CD14-positive monocyte (primary cell): ENCODE measurements around the gene SPATA22. TPM values are rescaled to one million over a fixed set of nuclear protein-coding genes. Genes with fewer than 3 reads are reported as not detected.
"Not testable (repeated sequence)": the region's sequence is repeated elsewhere in the genome, so short reads cannot be mapped to it uniquely, and the experiment has no call there.

ENCODE experiments used
- DNase-seq, 3 donors: peaks; one replicate each; pipeline ENCODE4 v3.0.0-alpha.2; 2011 to 2022
- H2AFZ ChIP-seq: 2 replicates; pipeline ENCODE4 v1.6.0; 2012; ENCODE audit warnings: mild to moderate bottlenecking, low read depth, low read length, inconsistent platforms; ENCODE audit not compliant: insufficient read depth, poor library complexity, severe bottlenecking
- H3K27ac ChIP-seq, 2 donors: 1 replicate in 1 of 2; 2 replicates in 1 of 2; pipeline ENCODE4 v1.5.1; 2012 to 2013; ENCODE audit warnings: low read length in 2 of 2, control low read depth in 1 of 2, inconsistent platforms in 1 of 2, low read depth in 1 of 2, mild to moderate bottlenecking in 1 of 2
- H3K27me3 ChIP-seq, 2 donors: one replicate each; pipeline versions ENCODE4 v1.6.0 to v1.6.1; 2011 to 2013; ENCODE audit warnings: low read length in 2 of 2; ENCODE audit not compliant: control insufficient read depth in 2 of 2, insufficient read depth in 2 of 2
- H3K36me3 ChIP-seq, 2 donors: replicated peaks in 1 of 2; 1 replicate in 1 of 2; 2 replicates in 1 of 2; pipeline versions ENCODE4 v1.5.1 to v1.6.1; 2012 to 2013; ENCODE audit warnings: low read length in 2 of 2, control low read depth in 1 of 2, inconsistent platforms in 1 of 2, mild to moderate bottlenecking in 1 of 2; ENCODE audit not compliant: insufficient read depth in 2 of 2, control insufficient read depth in 1 of 2
- H3K4me1 ChIP-seq, 2 donors: 1 replicate in 1 of 2; 2 replicates in 1 of 2; pipeline versions ENCODE4 v1.5.1 to v1.6.1; 2012 to 2013; ENCODE audit warnings: low read length in 2 of 2, control low read depth in 1 of 2, inconsistent platforms in 1 of 2, mild to moderate bottlenecking in 1 of 2, moderate library complexity in 1 of 2; ENCODE audit not compliant: insufficient read depth in 2 of 2, control insufficient read depth in 1 of 2
- H3K4me2 ChIP-seq: replicated peaks from 2 replicates; pipeline ENCODE3; 2012; ENCODE audit warnings: low read length, moderate library complexity, mild to moderate bottlenecking; ENCODE audit not compliant: poor library complexity, severe bottlenecking; ENCODE audit errors: extremely low read depth
- H3K4me3 ChIP-seq, 3 experiments: fragments of 200-600 bp in 1 of 3; sonication (generic) in 1 of 3; replicated peaks in 1 of 3; 1 replicate in 2 of 3; 2 replicates in 1 of 3; pipeline ENCODE4 v1.5.1; 2011 to 2013; ENCODE audit warnings: low read length in 3 of 3, mild to moderate bottlenecking in 3 of 3, control low read depth in 2 of 3, low read depth in 2 of 3, inconsistent platforms in 1 of 3, moderate library complexity in 1 of 3
- H3K79me2 ChIP-seq: 2 replicates; pipeline ENCODE4 v1.6.0; 2012; ENCODE audit warnings: mild to moderate bottlenecking, control low read depth, inconsistent platforms, low read length, moderate library complexity; ENCODE audit not compliant: insufficient read depth
- H3K9ac ChIP-seq: 2 replicates; pipeline ENCODE4 v1.6.0; 2017; ENCODE audit warnings: low read length, mild to moderate bottlenecking; ENCODE audit not compliant: insufficient read depth, poor library complexity, severe bottlenecking
- H3K9me3 ChIP-seq, 2 donors: replicated peaks in 1 of 2; 1 replicate in 1 of 2; 2 replicates in 1 of 2; pipeline versions ENCODE4 v1.5.1 to v1.6.1; 2012 to 2013; ENCODE audit warnings: low read length in 2 of 2, control low read depth in 1 of 2; ENCODE audit not compliant: control insufficient read depth in 1 of 2, insufficient read depth in 1 of 2
- H4K20me1 ChIP-seq: 2 replicates; pipeline ENCODE4 v1.6.0; 2012; ENCODE audit warnings: mild to moderate bottlenecking, low read length, control low read depth, moderate library complexity; ENCODE audit not compliant: insufficient read depth
- H3K27ac Mint-ChIP-seq, 7 donors: one replicate each; pipeline ENCODE4 v1.8.0; 2020; ENCODE audit warnings: mild to moderate bottlenecking in 7 of 7, mixed read lengths in 7 of 7, moderate library complexity in 6 of 7, inconsistent platforms in 2 of 7
- H3K27me3 Mint-ChIP-seq, 3 donors: one replicate each; pipeline ENCODE4 v1.8.0; 2021 to 2022; ENCODE audit warnings: low read depth in 3 of 3, mild to moderate bottlenecking in 3 of 3, mixed read lengths in 3 of 3, moderate library complexity in 3 of 3, inconsistent platforms in 1 of 3
- H3K36me3 Mint-ChIP-seq, 2 donors: one replicate each; pipeline ENCODE4 v1.8.0; 2020; ENCODE audit warnings: mixed read lengths in 2 of 2, inconsistent platforms in 1 of 2, mild to moderate bottlenecking in 1 of 2
- H3K4me1 Mint-ChIP-seq: one replicate; pipeline ENCODE4 v1.8.0; 2020; ENCODE audit warnings: mild to moderate bottlenecking, mixed read lengths
- H3K4me3 Mint-ChIP-seq, 2 donors: one replicate each; pipeline ENCODE4 v1.8.0; 2020; ENCODE audit warnings: mild to moderate bottlenecking in 2 of 2, mixed read lengths in 2 of 2, moderate library complexity in 1 of 2
- H3K9me3 Mint-ChIP-seq, 7 donors: one replicate each; pipeline ENCODE4 v1.8.0; 2020 to 2022; ENCODE audit warnings: mixed read lengths in 7 of 7, mild to moderate bottlenecking in 6 of 7, moderate library complexity in 6 of 7, inconsistent platforms in 2 of 7
- CTCF ChIP-seq: fragments of 200-600 bp; IDR thresholded peaks from one replicate; pipeline ENCODE4 v1.8.0; 2022; ENCODE audit warnings: antibody characterized with exemption, mild to moderate bottlenecking
- WGBS: methylation state at CpG from one replicate; pipeline ENCODE4 v1.1.5; 2013; ENCODE audit warnings: missing lambda C conversion rate; ENCODE audit not compliant: insufficient coverage; 5-methylcytosine and 5-hydroxymethylcytosine counted together
- intact Hi-C, 2 donors: fragments of 100-400 bp; cut with micrococcal nuclease; formaldehyde crosslinking; loops; one replicate each; pipeline versions ENCODE4 v1.15.0 to v1.15.1; 2023
- polyA plus RNA-seq, 3 donors: library from polyadenylated mRNA; depleted of rRNA in 1 of 3; unstranded in 2 of 3; stranded (reverse) in 1 of 3; fragments of 300-500 nt in 2 of 3; fragments of >200 nt in 1 of 3; fragmentation: Illumina TruSeq in 2 of 3; gene quantifications; 1 replicate in 2 of 3; 2 replicates in 1 of 3; pipeline ENCODE4 v1.2.3, GENCODE V29; 2012 to 2021

The SPATA22 gene
- polyA plus RNA-seq, 3 donors = 0.13 TPM; not detected in 2

GRCh38 chr17:3472137-3472536, 518 bp upstream of the SPATA22 start:
- Histone ChIP-seq H3K4me2 (no peak overlapping the region), H3K9me3 (peaks cover 0 to 3% of the 10 kb centered on the region in 2 donors), H3K79me2 (no peaks in the 10 kb centered on the region), H3K4me1 (no peaks in the 10 kb centered on the region), H4K20me1 (no peaks in the 10 kb centered on the region), H3K27me3 (no peaks in the 10 kb centered on the region), H3K27ac (no peak overlapping the region), H2AFZ (no peak overlapping the region), H3K9ac (no peak overlapping the region), H3K36me3 (no peaks in the 10 kb centered on the region), H3K4me3 (no peak overlapping the region)
- no peak for DNase-seq
- Mint-ChIP-seq H3K36me3 (no peaks in the 10 kb centered on the region), H3K4me1 (peaks cover 5% of the 10 kb centered on the region), H3K27ac (no peak overlapping the region), H3K27me3 (peaks cover 0 to 6% (median 4%) of the 10 kb centered on the region in 3 donors), H3K9me3 (peaks cover 3 to 18% (median 9%) of the 10 kb centered on the region in 7 donors), H3K4me3 (no peak overlapping the region)
- intact Hi-C loops = no loop called here
- WGBS = 96% methylated on average over 20 of the region's 21 CpGs
- no peak for TF ChIP-seq CTCF

- peaks cover 0 to 6% (median 4%) of the 10 kb centered on the region in 3 donors for H3K27me3 Mint-ChIP-seq
- H2AFZ ChIP-seq = no peak overlapping the region
- no peaks in the 10 kb centered on the region for H3K4me1 ChIP-seq
- no peak overlapping the region for H3K4me3 ChIP-seq
- no peaks in the 10 kb centered on the region for H3K27me3 ChIP-seq
- H3K79me2 ChIP-seq = no peaks in the 10 kb centered on the region
- no peak overlapping the region for H3K9ac ChIP-seq
- no peaks in the 10 kb centered on the region for H3K36me3 Mint-ChIP-seq
- DNase-seq = no peak
- no peak overlapping the region for H3K27ac ChIP-seq
- no peak for TF ChIP-seq CTCF
- 67% methylated on average over 2 of the region's 5 CpGs for WGBS
- intact Hi-C loops = no loop called here
- peaks cover 0 to 3% of the 10 kb centered on the region in 2 donors for H3K9me3 ChIP-seq
- H3K4me3 Mint-ChIP-seq = no peak overlapping the region
- no peak overlapping the region for H3K4me2 ChIP-seq
- no peaks in the 10 kb centered on the region for H3K4me1 Mint-ChIP-seq
- no peak overlapping the region for H3K27ac Mint-ChIP-seq
- no peaks in the 10 kb centered on the region for H4K20me1 ChIP-seq
- no peaks in the 10 kb centered on the region for H3K36me3 ChIP-seq
- peaks cover 3 to 18% (median 9%) of the 10 kb centered on the region in 7 donors for H3K9me3 Mint-ChIP-seq
Measured at GRCh38 chr17:3469529-3469928, 2.1 kb downstream of the SPATA22 start.

- H3K4me2 ChIP-seq, H3K79me2 ChIP-seq, H2AFZ ChIP-seq, H3K36me3 ChIP-seq, H3K27me3 ChIP-seq, intact Hi-C loops, H3K4me1 Mint-ChIP-seq, H3K4me3 ChIP-seq, H3K36me3 Mint-ChIP-seq, H3K9ac ChIP-seq, H4K20me1 ChIP-seq, H3K9me3 ChIP-seq, H3K4me3 Mint-ChIP-seq, H3K27me3 Mint-ChIP-seq, H3K27ac ChIP-seq, H3K4me1 ChIP-seq, DNase-seq: not testable (repeated sequence)
- Mint-ChIP-seq H3K9me3 (peaks cover 0 to 10% (median 4%) of the 10 kb centered on the region in 7 donors), H3K27ac (peak overlapping the region in 1 of 7 donors; percentile 50)
- no CpG with 5 or more reads among the region's 1 CpG for WGBS
Measured at GRCh38 chr17:3466355-3466754, 5.3 kb downstream of the SPATA22 start.
